ENCODE results near the gene COL4A1.

GRCh38 chr13:110346661-110347067 is 39.7 kb upstream of the COL4A1 start:
- TF ChIP-seq CTCF (IDR thresholded peaks at IDR 0.05) (no peak), POLR2AphosphoS5 (IDR thresholded peaks at IDR 0.05) (no peak), POLR2A (IDR thresholded peaks at IDR 0.05) (no peak), EP300 (IDR thresholded peaks at IDR 0.05) (no peak)

Measured in gastroesophageal sphincter (tissue), 3 donors.